Right lobe of liver (tissue), 4 donors: ENCODE data around the gene BMX.

Experiments used
- POLR2A ChIP-seq: fragments of 450-650 bp; IDR thresholded peaks from one replicate; pipeline ENCODE4 v1.6.1; 2017; ENCODE audit warnings: antibody characterized with exemption, mild to moderate bottlenecking
- TF ChIP-seq, protein P1 (sequence below), 4 donors: fragments of 200-600 bp in 3 of 4; fragments of 450-650 bp in 1 of 4; IDR thresholded peaks; one replicate each; pipeline versions ENCODE4 v1.5.1 to v1.8.0; 2016 to 2022; ENCODE audit warnings: antibody characterized with exemption in 4 of 4, mild to moderate bottlenecking in 2 of 4
- donor health status: DM: no; HTN: no; CAD: no.
- donor health status: DM: no; HTN: no; CAD: no.
- donor health status: DM: no; HTN: yes; CAD: no.

DNA sequence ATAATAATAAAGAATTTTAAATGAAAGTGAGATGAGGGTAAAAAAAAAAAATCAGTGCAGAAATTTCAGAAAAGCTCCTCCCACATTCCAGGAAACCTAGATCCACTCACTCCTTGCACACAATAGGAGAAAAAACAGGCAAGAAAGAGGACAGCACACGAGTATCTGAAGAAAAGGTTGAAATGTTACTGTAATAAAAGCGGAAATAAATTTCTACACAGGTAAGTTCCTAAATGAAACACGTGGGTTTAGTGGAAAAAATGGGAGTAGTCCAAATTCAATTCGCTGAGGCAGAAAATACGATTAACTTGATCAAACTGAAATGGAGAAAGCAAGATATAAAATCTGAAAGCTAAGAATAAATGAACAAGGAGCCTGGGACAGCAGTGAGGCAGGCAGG, 102.2 kb downstream of the BMX start:
- TF ChIP-seq, protein P1, sequence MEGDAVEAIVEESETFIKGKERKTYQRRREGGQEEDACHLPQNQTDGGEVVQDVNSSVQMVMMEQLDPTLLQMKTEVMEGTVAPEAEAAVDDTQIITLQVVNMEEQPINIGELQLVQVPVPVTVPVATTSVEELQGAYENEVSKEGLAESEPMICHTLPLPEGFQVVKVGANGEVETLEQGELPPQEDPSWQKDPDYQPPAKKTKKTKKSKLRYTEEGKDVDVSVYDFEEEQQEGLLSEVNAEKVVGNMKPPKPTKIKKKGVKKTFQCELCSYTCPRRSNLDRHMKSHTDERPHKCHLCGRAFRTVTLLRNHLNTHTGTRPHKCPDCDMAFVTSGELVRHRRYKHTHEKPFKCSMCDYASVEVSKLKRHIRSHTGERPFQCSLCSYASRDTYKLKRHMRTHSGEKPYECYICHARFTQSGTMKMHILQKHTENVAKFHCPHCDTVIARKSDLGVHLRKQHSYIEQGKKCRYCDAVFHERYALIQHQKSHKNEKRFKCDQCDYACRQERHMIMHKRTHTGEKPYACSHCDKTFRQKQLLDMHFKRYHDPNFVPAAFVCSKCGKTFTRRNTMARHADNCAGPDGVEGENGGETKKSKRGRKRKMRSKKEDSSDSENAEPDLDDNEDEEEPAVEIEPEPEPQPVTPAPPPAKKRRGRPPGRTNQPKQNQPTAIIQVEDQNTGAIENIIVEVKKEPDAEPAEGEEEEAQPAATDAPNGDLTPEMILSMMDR (IDR thresholded peaks at IDR 0.05): no peak
- no peak for TF ChIP-seq POLR2A
